Endothelial cell of umbilical vein (primary cell): ENCODE results near the gene INPP5A. TPM values are rescaled to one million over a fixed set of nuclear protein-coding genes. Genes with fewer than 3 reads are reported as not detected.

Experiments used
- BruUV-seq: library from RNA; stranded (reverse); fragments of 400-500 nt; replicated peaks from 2 replicates; lab custom pipeline; 2021; lab: Mats Ljungman, UMichigan
- CTCF ChIA-PET: fragments of 300-600, 350-600 bp; sonication (Branson Sonifier 250); formaldehyde crosslinking; loops from one replicate; lab custom pipeline; 2021; ENCODE audit warnings: antibody characterized with exemption, inconsistent platforms; lab: Charles Lee
- POLR2A ChIA-PET: fragments of 300-600, 350-600 bp; sonication (Branson Sonifier 250); formaldehyde crosslinking; loops from one replicate; lab custom pipeline; 2021; ENCODE audit warnings: antibody characterized with exemption, inconsistent platforms; lab: Charles Lee
- DNase-seq: peaks from one replicate; pipeline ENCODE4 v3.0.0-alpha.2; 2011; ENCODE audit warnings: low read depth, low spot score
- FAIRE-seq: peaks from 2 replicates; lab custom pipeline; 2011; peaks lifted over from hg19 to GRCh38; lab: Jason Lieb, UNC
- H2AFZ ChIP-seq: 2 replicates; pipeline ENCODE4 v1.6.0; 2012; ENCODE audit warnings: low read depth, low read length, control low read depth, inconsistent platforms
- H3K27ac ChIP-seq: 2 replicates; pipeline ENCODE4 v1.5.1; 2011; ENCODE audit warnings: low read depth, mild to moderate bottlenecking, control low read depth, low read length, moderate library complexity; ENCODE audit not compliant: insufficient read depth
- H3K27me3 ChIP-seq, 2 experiments: 2 replicates each; pipeline versions ENCODE4 v1.6.0 to v1.6.1; 2011; ENCODE audit warnings: low read length in 2 of 2, mixed read lengths in 1 of 2; ENCODE audit not compliant: control insufficient read depth in 2 of 2, insufficient read depth in 2 of 2
- H3K36me3 ChIP-seq, 2 experiments: 2 replicates in 1 of 2; 3 replicates in 1 of 2; pipeline ENCODE4 v1.5.1; 2011; ENCODE audit warnings: low read length in 2 of 2, mild to moderate bottlenecking in 1 of 2, moderate library complexity in 1 of 2; ENCODE audit not compliant: control insufficient read depth in 2 of 2, insufficient read depth in 2 of 2; ENCODE audit errors: extremely low read depth in 1 of 2
- H3K4me1 ChIP-seq: 3 replicates; pipeline ENCODE4 v1.5.1; 2011; ENCODE audit warnings: mild to moderate bottlenecking, low read length; ENCODE audit not compliant: control insufficient read depth, insufficient read depth; ENCODE audit errors: extremely low read depth
- H3K4me2 ChIP-seq: 2 replicates; pipeline ENCODE4 v1.6.1; 2011; ENCODE audit warnings: low read length, control low read depth, mixed read lengths; ENCODE audit not compliant: insufficient read depth
- H3K4me3 ChIP-seq, 3 experiments: fragments of 200-600 bp in 1 of 3; sonication (generic), shearing (Covaris generic) in 1 of 3; replicated peaks in 1 of 3; 2 replicates each; pipeline ENCODE4 v1.5.1; 2011 to 2016; ENCODE audit warnings: control low read depth in 3 of 3, low read length in 3 of 3, mild to moderate bottlenecking in 2 of 3, inconsistent platforms in 1 of 3, low read depth in 1 of 3, moderate library complexity in 1 of 3; ENCODE audit not compliant: insufficient read depth in 1 of 3
- H3K79me2 ChIP-seq: 2 replicates; pipeline ENCODE4 v1.6.0; 2012; ENCODE audit warnings: low read length, inconsistent platforms; ENCODE audit not compliant: control insufficient read depth, insufficient read depth
- H3K9ac ChIP-seq: replicated peaks from 2 replicates; pipeline ENCODE3; 2011; ENCODE audit warnings: low read length, control low read depth; ENCODE audit not compliant: insufficient read depth; ENCODE audit errors: extremely low read depth
- H3K9me1 ChIP-seq: replicated peaks from 3 replicates; pipeline ENCODE4 v1.6.0; 2011; ENCODE audit warnings: mild to moderate bottlenecking, low read length; ENCODE audit not compliant: control insufficient read depth, insufficient read depth; ENCODE audit errors: extremely low read depth
- H3K9me3 ChIP-seq: replicated peaks from 2 replicates; pipeline ENCODE4 v1.5.1; 2012; ENCODE audit warnings: low read length, inconsistent platforms; ENCODE audit not compliant: control insufficient read depth, insufficient read depth
- H4K20me1 ChIP-seq: replicated peaks from 2 replicates; pipeline ENCODE3; 2011; ENCODE audit warnings: mild to moderate bottlenecking, low read length; ENCODE audit not compliant: control insufficient read depth, insufficient read depth; ENCODE audit errors: extremely low read depth
- FOS ChIP-seq: IDR thresholded peaks from 2 replicates; pipeline ENCODE4 v1.6.1; 2011; ENCODE audit warnings: mild to moderate bottlenecking, low read length, moderate library complexity, borderline replicate concordance; ENCODE audit not compliant: insufficient read depth
- MYC ChIP-seq: IDR thresholded peaks from one replicate; pipeline ENCODE4 v1.6.1; 2011; ENCODE audit warnings: mild to moderate bottlenecking, low read depth, low read length
- POLR2AphosphoS5 ChIP-seq: IDR thresholded peaks from 2 replicates; pipeline ENCODE4 v1.6.1; 2012; ENCODE audit warnings: low read depth, mild to moderate bottlenecking, control low read depth, low read length, moderate library complexity; ENCODE audit not compliant: insufficient read depth
- dilution Hi-C: fragments of 300-500 bp; cut with MboI; formaldehyde crosslinking; loops from one replicate; pipeline ENCODE4 v1.15.0; 2019; ENCODE audit warnings: low sequenced_read_pairs; ENCODE audit not compliant: extremely low pct_ligation_motif_present
- intact Hi-C: fragments of 100-400 bp; cut with micrococcal nuclease; formaldehyde crosslinking; loops from one replicate; pipeline ENCODE4 v1.10.0; 2022
- polyA plus RNA-seq, 4 experiments: library from polyadenylated mRNA; depleted of rRNA in 3 of 4; stranded (reverse) in 3 of 4; unstranded in 1 of 4; fragments of >200 nt; gene quantifications; 2 replicates each; pipeline versions ENCODE4 v1.2.1 to v1.2.3, GENCODE V29; 2011 to 2012; ENCODE audit warnings: missing spikeins in 1 of 4
- total RNA-seq: library from RNA; stranded (reverse); gene quantifications from 2 replicates; pipeline ENCODE4 v1.2.3, GENCODE V29; 2021
- TF ChIP-seq, protein P1 (sequence below), 2 donors: IDR thresholded peaks; 1 replicate in 1 of 2; 2 replicates in 1 of 2; pipeline ENCODE4 v1.5.1; 2011; ENCODE audit warnings: low read length in 2 of 2, mild to moderate bottlenecking in 2 of 2, moderate library complexity in 2 of 2, control low read depth in 1 of 2, inconsistent platforms in 1 of 2, low read depth in 1 of 2; ENCODE audit not compliant: insufficient read depth in 1 of 2; ENCODE audit errors: extremely low read depth in 1 of 2

Gene INPP5A
- total and polyA plus RNA-seq, 2 donors (not counting 3 experiments of a cell fraction or from before 2014, with no cell fraction given) = 22.9 to 33.2 TPM

DNA sequence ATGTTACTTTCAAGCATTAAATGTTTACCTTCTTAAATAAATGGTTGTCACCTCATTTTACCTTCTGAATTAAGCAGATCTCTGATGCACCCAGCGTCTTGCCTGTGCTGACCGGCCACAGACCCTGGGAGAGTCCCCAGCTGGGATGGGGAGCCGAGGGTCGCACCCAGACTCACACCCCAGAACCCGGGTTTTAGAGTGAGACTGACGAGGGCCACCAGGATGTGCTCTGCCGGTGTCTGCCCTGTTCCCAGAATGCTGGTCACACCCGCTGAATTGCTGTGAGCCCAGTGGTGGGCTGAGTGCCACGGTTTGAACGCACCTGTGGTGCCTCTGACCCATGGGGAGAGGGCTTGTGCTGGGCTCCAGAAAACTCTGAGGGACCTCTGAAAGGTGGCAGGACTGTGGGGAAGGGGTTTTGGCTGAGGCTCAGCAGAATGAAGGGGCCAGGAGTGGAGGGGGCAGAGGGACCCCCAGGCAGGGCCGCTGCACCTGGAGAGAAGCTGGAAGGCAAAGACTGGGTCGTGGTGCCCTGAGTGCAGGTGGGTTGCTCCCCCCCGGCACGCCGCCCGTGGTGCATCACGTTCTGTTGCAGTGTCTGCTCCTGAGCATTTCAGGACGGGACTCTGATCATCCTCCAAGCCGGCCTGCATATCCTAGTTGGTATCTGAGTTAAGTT is 39.2 kb downstream of the INPP5A start:
- Histone ChIP-seq H3K79me2 (no peaks in the 10 kb centered on the region), H2AFZ (no peak overlapping the region), H3K36me3 (no peaks in the 10 kb centered on the region), H3K27me3 (no peaks in the 10 kb centered on the region), H3K4me1 (peaks cover 22% of the 10 kb centered on the region), H3K27ac (no peak overlapping the region), H4K20me1 (no peaks in the 10 kb centered on the region), H3K9ac (no peak overlapping the region), H3K9me1 (no peaks in the 10 kb centered on the region), H3K4me3 (no peak overlapping the region), H3K4me2 (no peak overlapping the region), H3K9me3 (no peaks in the 10 kb centered on the region)
- dilution Hi-C loops = no loop called here
- ChIA-PET CTCF (no interaction called here), POLR2A (no interaction called here)
- TF ChIP-seq FOS = no peak
- no peak for TF ChIP-seq MYC
- TF ChIP-seq, protein P1, sequence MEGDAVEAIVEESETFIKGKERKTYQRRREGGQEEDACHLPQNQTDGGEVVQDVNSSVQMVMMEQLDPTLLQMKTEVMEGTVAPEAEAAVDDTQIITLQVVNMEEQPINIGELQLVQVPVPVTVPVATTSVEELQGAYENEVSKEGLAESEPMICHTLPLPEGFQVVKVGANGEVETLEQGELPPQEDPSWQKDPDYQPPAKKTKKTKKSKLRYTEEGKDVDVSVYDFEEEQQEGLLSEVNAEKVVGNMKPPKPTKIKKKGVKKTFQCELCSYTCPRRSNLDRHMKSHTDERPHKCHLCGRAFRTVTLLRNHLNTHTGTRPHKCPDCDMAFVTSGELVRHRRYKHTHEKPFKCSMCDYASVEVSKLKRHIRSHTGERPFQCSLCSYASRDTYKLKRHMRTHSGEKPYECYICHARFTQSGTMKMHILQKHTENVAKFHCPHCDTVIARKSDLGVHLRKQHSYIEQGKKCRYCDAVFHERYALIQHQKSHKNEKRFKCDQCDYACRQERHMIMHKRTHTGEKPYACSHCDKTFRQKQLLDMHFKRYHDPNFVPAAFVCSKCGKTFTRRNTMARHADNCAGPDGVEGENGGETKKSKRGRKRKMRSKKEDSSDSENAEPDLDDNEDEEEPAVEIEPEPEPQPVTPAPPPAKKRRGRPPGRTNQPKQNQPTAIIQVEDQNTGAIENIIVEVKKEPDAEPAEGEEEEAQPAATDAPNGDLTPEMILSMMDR (IDR thresholded peaks at IDR 0.05; ENCODE audit: extremely low read depth in 1 of 2, insufficient read depth in 1 of 2, low read depth in 1 of 2, low read length in 2 of 2) = no peak
- TF ChIP-seq POLR2AphosphoS5 = no peak
- no TSS peak for BruUV-seq
- DNase-seq = no peak
- FAIRE-seq = no peak
- intact Hi-C loops = no loop called here
